ENCODE data around the gene FAM193B. TPM values are rescaled to one million over a fixed set of nuclear protein-coding genes. Genes with fewer than 3 reads are reported as not detected.

The FAM193B gene
- total and polyA plus RNA-seq, 9 of the 15 experiments (the other 6 are each of a cell fraction or from before 2014, with no cell fraction given), result 4.4 to 76.4 (median 37.3) TPM

DNA sequence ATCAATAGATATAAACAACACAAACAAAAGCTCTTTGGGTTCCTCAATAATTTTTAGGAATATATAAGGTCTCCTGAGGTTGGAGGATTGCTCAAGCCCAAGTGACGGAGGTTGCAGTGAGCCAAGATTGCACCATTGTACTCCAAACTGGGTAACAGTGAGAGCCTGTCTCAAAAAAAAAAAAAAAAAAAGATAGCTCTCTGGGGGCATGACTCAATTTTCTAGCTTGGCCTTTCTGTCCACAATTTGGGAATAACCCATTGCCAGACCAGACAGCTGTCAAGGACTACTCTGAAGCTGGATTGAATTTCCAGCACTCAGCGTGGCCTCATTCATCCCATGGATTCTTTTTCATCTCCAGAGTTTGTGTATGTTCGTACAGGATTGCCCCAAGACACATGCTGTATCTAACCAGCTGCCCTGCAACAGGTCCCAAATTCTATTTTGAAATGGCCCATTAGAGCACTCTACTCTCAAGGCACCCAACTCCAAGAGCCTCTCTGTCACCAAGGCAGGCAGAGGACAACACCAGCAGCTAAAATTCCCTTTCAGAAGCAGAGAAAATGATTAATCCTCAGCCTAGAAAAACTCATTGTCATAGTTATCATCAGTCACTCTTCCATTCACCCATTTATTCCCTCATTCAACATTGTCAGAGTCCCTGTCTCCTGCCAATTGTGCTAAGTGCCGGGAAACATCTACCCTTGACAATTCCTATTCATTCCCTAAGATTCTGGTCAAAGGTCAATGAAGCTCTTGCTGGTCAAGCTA, 8.7 kb downstream of the FAM193B start (continued):
- TF ChIP-seq, protein P1, sequence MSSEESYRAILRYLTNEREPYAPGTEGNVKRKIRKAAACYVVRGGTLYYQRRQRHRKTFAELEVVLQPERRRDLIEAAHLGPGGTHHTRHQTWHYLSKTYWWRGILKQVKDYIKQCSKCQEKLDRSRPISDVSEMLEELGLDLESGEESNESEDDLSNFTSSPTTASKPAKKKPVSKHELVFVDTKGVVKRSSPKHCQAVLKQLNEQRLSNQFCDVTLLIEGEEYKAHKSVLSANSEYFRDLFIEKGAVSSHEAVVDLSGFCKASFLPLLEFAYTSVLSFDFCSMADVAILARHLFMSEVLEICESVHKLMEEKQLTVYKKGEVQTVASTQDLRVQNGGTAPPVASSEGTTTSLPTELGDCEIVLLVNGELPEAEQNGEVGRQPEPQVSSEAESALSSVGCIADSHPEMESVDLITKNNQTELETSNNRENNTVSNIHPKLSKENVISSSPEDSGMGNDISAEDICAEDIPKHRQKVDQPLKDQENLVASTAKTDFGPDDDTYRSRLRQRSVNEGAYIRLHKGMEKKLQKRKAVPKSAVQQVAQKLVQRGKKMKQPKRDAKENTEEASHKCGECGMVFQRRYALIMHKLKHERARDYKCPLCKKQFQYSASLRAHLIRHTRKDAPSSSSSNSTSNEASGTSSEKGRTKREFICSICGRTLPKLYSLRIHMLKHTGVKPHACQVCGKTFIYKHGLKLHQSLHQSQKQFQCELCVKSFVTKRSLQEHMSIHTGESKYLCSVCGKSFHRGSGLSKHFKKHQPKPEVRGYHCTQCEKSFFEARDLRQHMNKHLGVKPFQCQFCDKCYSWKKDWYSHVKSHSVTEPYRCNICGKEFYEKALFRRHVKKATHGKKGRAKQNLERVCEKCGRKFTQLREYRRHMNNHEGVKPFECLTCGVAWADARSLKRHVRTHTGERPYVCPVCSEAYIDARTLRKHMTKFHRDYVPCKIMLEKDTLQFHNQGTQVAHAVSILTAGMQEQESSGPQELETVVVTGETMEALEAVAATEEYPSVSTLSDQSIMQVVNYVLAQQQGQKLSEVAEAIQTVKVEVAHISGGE (CRISPR knock-in tag; IDR thresholded peaks at IDR 0.05), result no peak
- TF ChIP-seq TARDBP (IDR thresholded peaks at IDR 0.05) (no peak), JUND (IDR thresholded peaks at IDR 0.05; ENCODE audit: borderline replicate concordance, low read depth, low read length) (peak; percentile 73), JUND (tag; IDR thresholded peaks at IDR 0.05; ENCODE audit: borderline replicate concordance, low read depth, low read length) (no peak), STAT5A (IDR thresholded peaks at IDR 0.05; ENCODE audit: borderline replicate concordance, low read length) (no peak), ZNF184 (CRISPR knock-in tag; IDR thresholded peaks at IDR 0.05) (no peak), DPF2 (IDR thresholded peaks at IDR 0.05) (no peak), ZNF77 (CRISPR knock-in tag; IDR thresholded peaks at IDR 0.05) (no peak), ZNF324 (CRISPR knock-in tag; IDR thresholded peaks at IDR 0.05) (no peak), ZNF12 (CRISPR knock-in tag; IDR thresholded peaks at IDR 0.05) (no peak), ATF7 (IDR thresholded peaks at IDR 0.05) (peak; percentile 87; the same call in 1 of the 2 replicates), ELF1 (tag; IDR thresholded peaks at IDR 0.05) (no peak)
- TF ChIP-seq, protein P2, sequence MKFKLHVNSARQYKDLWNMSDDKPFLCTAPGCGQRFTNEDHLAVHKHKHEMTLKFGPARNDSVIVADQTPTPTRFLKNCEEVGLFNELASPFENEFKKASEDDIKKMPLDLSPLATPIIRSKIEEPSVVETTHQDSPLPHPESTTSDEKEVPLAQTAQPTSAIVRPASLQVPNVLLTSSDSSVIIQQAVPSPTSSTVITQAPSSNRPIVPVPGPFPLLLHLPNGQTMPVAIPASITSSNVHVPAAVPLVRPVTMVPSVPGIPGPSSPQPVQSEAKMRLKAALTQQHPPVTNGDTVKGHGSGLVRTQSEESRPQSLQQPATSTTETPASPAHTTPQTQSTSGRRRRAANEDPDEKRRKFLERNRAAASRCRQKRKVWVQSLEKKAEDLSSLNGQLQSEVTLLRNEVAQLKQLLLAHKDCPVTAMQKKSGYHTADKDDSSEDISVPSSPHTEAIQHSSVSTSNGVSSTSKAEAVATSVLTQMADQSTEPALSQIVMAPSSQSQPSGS (CRISPR knock-in tag; IDR thresholded peaks at IDR 0.05), result no peak

Data from K562 (cell line).